GM10248 (cell line): ENCODE measurements around the gene AMPD1.

Experiments used
- CTCF ChIA-PET: fragments of 300-600 bp; sonication (Branson Sonifier 250); formaldehyde crosslinking; extraction: SDS; loops from one replicate; lab custom pipeline; 2021; ENCODE audit warnings: antibody characterized with exemption; lab: Yijun Ruan, JAX
- POLR2A ChIA-PET: fragments of 350-650 bp; sonication (Branson Sonifier 250); formaldehyde crosslinking; extraction: SDS; loops from one replicate; lab custom pipeline; 2020; ENCODE audit warnings: antibody characterized with exemption; lab: Yijun Ruan, JAX
- DNase-seq: peaks from one replicate; pipeline ENCODE4 v3.0.0; 2012; ENCODE audit errors: extremely low spot score
- CTCF ChIP-seq: IDR thresholded peaks from 2 replicates; pipeline ENCODE4 v1.5.1; 2012; ENCODE audit warnings: mild to moderate bottlenecking, low read depth; ENCODE audit errors: extremely low read depth, missing control alignments, control extremely low read depth

Gene AMPD1

DNA sequence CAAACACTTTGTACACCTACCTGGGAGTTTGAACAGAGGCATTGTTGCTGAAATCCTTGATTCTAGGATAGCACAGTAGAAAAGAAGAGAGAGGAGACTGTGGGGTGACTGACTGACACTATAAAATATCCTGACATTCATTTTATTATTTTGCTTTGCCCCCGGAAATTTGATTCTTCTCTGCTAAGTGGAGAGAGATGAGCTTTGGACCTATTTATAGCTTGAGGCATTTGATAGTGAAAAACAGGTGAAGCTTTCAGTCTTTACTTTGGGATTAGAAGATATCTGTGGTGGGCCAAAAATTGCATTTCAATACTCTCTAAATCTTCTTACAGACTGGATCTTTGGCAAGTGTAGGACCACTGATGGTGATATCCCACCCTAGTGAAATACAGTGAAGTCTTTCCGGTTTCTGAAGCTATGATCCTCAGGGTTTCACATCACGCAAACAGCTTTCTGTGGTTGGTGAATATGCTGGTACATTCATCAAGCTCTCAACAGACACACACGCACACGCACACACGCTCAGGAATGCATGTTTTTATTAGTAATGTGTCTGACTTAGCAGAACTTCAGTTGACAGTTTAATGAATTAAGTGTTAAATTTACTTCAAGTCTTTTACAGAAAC is at the start of gene AMPD1:
Gene AMPD1 (minus strand): TSS at position 117 of the 629 bp plus-strand sequence. CDS start 75 bp downstream, at position 42.
- ChIA-PET POLR2A (no interaction called here), CTCF (interaction anchor here (0.9 to 1.7 kb wide), 5 partner anchors 8 to 20 kb away, joined by 3 to 11 read pairs (median 5); partner anchors contain the start of gene NRAS)
- TF ChIP-seq CTCF: no peak
- DNase-seq: no peak

DNA sequence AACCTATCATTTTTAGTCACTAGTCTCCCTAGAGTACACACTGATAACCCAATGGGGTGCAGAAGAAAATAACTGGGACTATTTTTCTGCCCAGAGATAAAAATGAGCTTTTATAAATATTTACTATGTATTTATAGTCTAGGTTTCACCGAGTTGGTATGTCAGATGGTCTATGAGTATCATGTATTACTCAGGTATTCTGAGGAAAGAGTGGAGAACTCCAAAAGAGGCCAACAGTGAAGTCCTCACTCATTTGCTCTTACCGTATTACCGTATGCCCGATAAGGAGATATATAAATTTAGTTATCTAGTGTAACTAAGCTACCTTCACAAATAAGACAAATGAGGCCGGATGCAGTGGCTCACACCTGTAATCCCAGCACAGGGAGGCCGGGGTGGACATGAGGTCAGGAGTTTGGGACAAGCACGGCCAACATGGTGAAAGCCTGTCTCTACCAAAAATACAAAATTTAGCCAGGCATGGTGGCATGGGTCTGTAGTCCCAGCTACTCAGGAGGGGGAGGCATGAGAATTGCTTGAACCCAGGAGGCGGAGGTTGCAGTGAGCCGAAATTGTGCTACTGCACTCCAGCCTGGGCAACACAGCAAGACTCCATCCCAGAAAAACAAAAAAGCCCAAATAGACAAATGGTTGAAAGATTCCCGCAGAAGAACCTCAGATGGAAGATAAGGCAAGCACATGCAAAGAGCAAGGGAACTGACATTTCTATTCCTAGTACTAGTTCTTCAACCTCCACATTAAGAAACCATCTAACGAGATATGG is 46.8 kb upstream of the AMPD1 start:
- DNase-seq: no peak
- POLR2A ChIA-PET: no interaction called here
- CTCF ChIA-PET: interaction anchor here (1.7 kb wide), 2 partner anchors 21 to 27 kb away, joined by 4 read pairs; no protein-coding TSS in a partner anchor
- TF ChIP-seq CTCF: no peak

- ChIA-PET POLR2A (no interaction called here), CTCF (no interaction called here)
- TF ChIP-seq CTCF: no peak
- DNase-seq: no peak
These were observed 45.0 kb upstream of the AMPD1 start for GRCh38 chr1:114740331-114740730.

DNA sequence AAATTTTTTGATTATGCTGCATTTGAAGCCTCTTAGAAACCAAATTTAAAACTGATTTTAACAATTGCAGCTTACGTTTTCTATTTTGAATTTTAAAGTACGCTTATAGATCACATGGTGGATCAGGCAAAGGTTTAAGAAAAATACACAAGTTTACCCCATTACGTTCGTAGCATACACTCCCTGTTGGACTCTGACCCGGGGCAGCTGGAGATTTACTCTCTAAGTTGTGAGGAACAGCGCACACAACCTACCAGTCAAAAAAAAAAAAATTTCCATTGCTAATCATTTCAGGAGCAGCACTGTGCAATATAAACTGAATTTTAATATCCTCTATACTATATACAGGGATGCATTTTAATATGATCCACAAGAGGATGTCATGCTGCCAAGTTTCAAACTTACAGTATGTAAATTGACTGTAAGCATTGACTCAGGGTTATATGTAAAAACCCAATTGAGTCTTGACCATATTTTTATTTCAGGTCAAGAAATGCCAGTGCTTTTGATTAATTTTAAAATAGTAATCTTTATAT is 42.0 kb upstream of the AMPD1 start:
- no peak for TF ChIP-seq CTCF
- ChIA-PET POLR2A (no interaction called here), CTCF (interaction anchor here (2.4 kb wide), 1 partner anchor 12 kb away, joined by 7 read pairs; no protein-coding TSS in a partner anchor)
- no peak for DNase-seq

DNA sequence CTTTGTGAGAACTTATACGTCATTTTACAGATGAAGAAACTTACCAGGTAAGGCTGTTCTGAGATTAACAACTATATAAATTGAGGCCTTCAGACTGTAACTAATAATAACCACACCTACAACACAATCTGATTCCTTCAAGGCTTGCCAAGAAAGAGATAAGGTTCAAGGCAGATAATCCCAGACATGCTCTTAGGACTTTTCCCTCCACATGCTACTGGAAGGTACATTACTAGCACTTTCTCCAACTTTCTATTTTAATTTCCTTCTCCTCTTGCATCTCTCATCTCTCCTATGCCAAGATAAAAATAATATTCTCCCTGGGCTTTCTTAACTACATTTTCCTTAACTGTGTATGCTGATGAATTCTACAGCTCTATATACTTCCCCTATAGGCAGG is 40.1 kb upstream of the AMPD1 start:
- CTCF ChIA-PET: no interaction called here

More for the DNA sequence above, 40.1 kb upstream of the AMPD1 start:
- DNase-seq: no peak
- POLR2A ChIA-PET: no interaction called here
- TF ChIP-seq CTCF: no peak
